H1 (cell line): ENCODE results near the gene DYNLL2. TPM values are rescaled to one million over a fixed set of nuclear protein-coding genes. Genes with fewer than 3 reads are reported as not detected.
A peak's percentile ranks its signal among the peaks of the same experiment; 100 is the strongest.

ENCODE experiments used
- CTCF ChIA-PET: fragments of 300-600 bp; sonication (Branson Sonifier 250); formaldehyde crosslinking; loops from one replicate; lab custom pipeline; 2021; ENCODE audit not compliant: partially characterized antibody; lab: Charles Lee
- POLR2A ChIA-PET: fragments of 300-600 bp; sonication (Branson Sonifier 250); formaldehyde crosslinking; loops from one replicate; lab custom pipeline; 2021; ENCODE audit warnings: inconsistent platforms; ENCODE audit not compliant: partially characterized antibody; lab: Charles Lee
- DNase-seq, 2 experiments: peaks; one replicate each; pipeline versions ENCODE4 v3.0.0 to v3.0.0-alpha.2; 2010 to 2022; ENCODE audit warnings: low spot score in 2 of 2, low read depth in 1 of 2, mixed read lengths in 1 of 2
- FAIRE-seq: peaks from 2 replicates; lab custom pipeline; 2011; peaks lifted over from hg19 to GRCh38; lab: Jason Lieb, UNC
- H2AFZ ChIP-seq: 2 replicates; pipeline ENCODE4 v1.8.1; 2012; ENCODE audit warnings: low read length, inconsistent platforms
- H2AK5ac ChIP-seq: 2 replicates; pipeline ENCODE4 v1.6.1; 2013; ENCODE audit warnings: low read depth, low read length
- H2BK120ac ChIP-seq: replicated peaks from 2 replicates; pipeline ENCODE3; 2013; ENCODE audit warnings: low read depth, low read length, inconsistent platforms
- H2BK12ac ChIP-seq: 2 replicates; pipeline ENCODE4 v1.6.1; 2013; ENCODE audit warnings: low read depth, low read length
- H2BK15ac ChIP-seq: 2 replicates; pipeline ENCODE4 v1.6.1; 2013; ENCODE audit warnings: low read length
- H2BK20ac ChIP-seq: 2 replicates; pipeline ENCODE4 v1.6.1; 2013; ENCODE audit warnings: low read length
- H2BK5ac ChIP-seq: 2 replicates; pipeline ENCODE4 v1.6.1; 2013; ENCODE audit warnings: low read depth, low read length
- H3K14ac ChIP-seq: 2 replicates; pipeline ENCODE4 v1.6.1; 2013; ENCODE audit warnings: inconsistent platforms; ENCODE audit not compliant: insufficient read length
- H3K18ac ChIP-seq: 2 replicates; pipeline ENCODE4 v1.6.1; 2013; ENCODE audit warnings: low read length; ENCODE audit errors: extremely low read depth
- H3K23ac ChIP-seq: 2 replicates; pipeline ENCODE4 v1.6.1; 2013; ENCODE audit warnings: inconsistent platforms; ENCODE audit not compliant: insufficient read length
- H3K23me2 ChIP-seq: 2 replicates; pipeline ENCODE4 v1.6.1; 2013; ENCODE audit warnings: low read depth, low read length
- H3K27ac ChIP-seq: 2 replicates; pipeline ENCODE4 v1.6.1; 2011; ENCODE audit warnings: low read depth, low read length, inconsistent platforms
- H3K27me3 ChIP-seq, 4 experiments: replicated peaks in 1 of 4; 1 replicate in 1 of 4; 2 replicates in 3 of 4; pipeline versions ENCODE4 v1.6.1 to v1.8.1; 2011 to 2013; ENCODE audit warnings: low read length in 3 of 4, mild to moderate bottlenecking in 3 of 4, inconsistent platforms in 2 of 4, mixed read lengths in 2 of 4, moderate library complexity in 1 of 4; ENCODE audit not compliant: control insufficient read depth in 3 of 4, insufficient read depth in 3 of 4; ENCODE audit errors: extremely low read depth in 1 of 4
- H3K36me3 ChIP-seq, 4 experiments: 2 replicates each; pipeline versions ENCODE4 v1.6.1 to v1.8.1; 2011 to 2013; ENCODE audit warnings: mild to moderate bottlenecking in 4 of 4, low read length in 3 of 4, moderate library complexity in 2 of 4, control low read depth in 1 of 4, inconsistent platforms in 1 of 4; ENCODE audit not compliant: insufficient read depth in 4 of 4, control insufficient read depth in 2 of 4
- H3K4ac ChIP-seq: replicated peaks from 2 replicates; pipeline ENCODE3; 2013; ENCODE audit warnings: low read length, low read depth, mixed read lengths, inconsistent platforms; ENCODE audit not compliant: insufficient read length
- H3K4me1 ChIP-seq, 4 experiments: replicated peaks in 1 of 4; 1 replicate in 1 of 4; 2 replicates in 3 of 4; pipeline versions ENCODE4 v1.6.1 to v1.8.1; 2011 to 2013; ENCODE audit warnings: low read length in 3 of 4, inconsistent platforms in 2 of 4, mixed read lengths in 1 of 4; ENCODE audit not compliant: insufficient read depth in 4 of 4, control insufficient read depth in 3 of 4
- H3K4me2 ChIP-seq, 2 experiments: 2 replicates each; pipeline versions ENCODE4 v1.6.1 to v1.8.1; 2011 to 2013; ENCODE audit warnings: low read depth in 2 of 2, low read length in 2 of 2, control low read depth in 1 of 2, inconsistent platforms in 1 of 2, mild to moderate bottlenecking in 1 of 2; ENCODE audit not compliant: insufficient read depth in 1 of 2
- H3K4me3 ChIP-seq, 4 experiments: fragments of 200-600, 300-600 bp in 1 of 4; sonication (generic), shearing (Covaris generic), sonication (Bioruptor Twin) in 1 of 4; 2 replicates each; pipeline versions ENCODE4 v1.5.1 to v1.8.1; 2011 to 2016; ENCODE audit warnings: low read length in 4 of 4, low read depth in 3 of 4, control low read depth in 2 of 4, inconsistent platforms in 2 of 4, mild to moderate bottlenecking in 2 of 4, mixed read lengths in 1 of 4, moderate library complexity in 1 of 4; ENCODE audit not compliant: insufficient read depth in 2 of 4; ENCODE audit errors: extremely low read depth in 1 of 4
- H3K56ac ChIP-seq: replicated peaks from 2 replicates; pipeline ENCODE3; 2013; ENCODE audit warnings: low read depth, mild to moderate bottlenecking, mixed read lengths, low read length, inconsistent platforms; ENCODE audit not compliant: insufficient read length
- H3K79me1 ChIP-seq: 2 replicates; pipeline ENCODE4 v1.6.1; 2013; ENCODE audit warnings: low read depth, low read length, control low read depth
- H3K79me2 ChIP-seq, 2 experiments: 2 replicates each; pipeline versions ENCODE4 v1.6.1 to v1.8.1; 2012 to 2013; ENCODE audit warnings: low read length in 2 of 2, mild to moderate bottlenecking in 2 of 2, inconsistent platforms in 1 of 2; ENCODE audit not compliant: insufficient read depth in 2 of 2, control insufficient read depth in 1 of 2
- H3K9ac ChIP-seq, 4 experiments: replicated peaks in 1 of 4; 1 replicate in 1 of 4; 2 replicates in 3 of 4; pipeline versions ENCODE4 v1.6.1 to v1.8.1; 2011 to 2013; ENCODE audit warnings: low read depth in 3 of 4, low read length in 3 of 4, control low read depth in 2 of 4, mild to moderate bottlenecking in 2 of 4, moderate library complexity in 2 of 4, inconsistent platforms in 1 of 4; ENCODE audit errors: extremely low read depth in 1 of 4
- H3K9me3 ChIP-seq, 2 experiments: 2 replicates each; pipeline versions ENCODE4 v1.6.1 to v1.8.1; 2012 to 2013; ENCODE audit warnings: mild to moderate bottlenecking in 2 of 2, moderate library complexity in 2 of 2, control low read depth in 1 of 2, inconsistent platforms in 1 of 2, low read depth in 1 of 2, low read length in 1 of 2, mixed read lengths in 1 of 2; ENCODE audit not compliant: insufficient read depth in 2 of 2
- H4K20me1 ChIP-seq, 2 experiments: replicated peaks in 1 of 2; 2 replicates each; pipeline versions ENCODE3 to v1.8.1; 2011 to 2013; ENCODE audit warnings: inconsistent platforms in 2 of 2, low read length in 2 of 2, mild to moderate bottlenecking in 1 of 2; ENCODE audit not compliant: insufficient read depth in 2 of 2, control insufficient read depth in 1 of 2
- H4K5ac ChIP-seq: 2 replicates; pipeline ENCODE4 v1.6.1; 2013; ENCODE audit warnings: low read length, low read depth, mixed read lengths, inconsistent platforms; ENCODE audit not compliant: insufficient read length
- H4K8ac ChIP-seq: 2 replicates; pipeline ENCODE4 v1.8.0; 2013; ENCODE audit warnings: mild to moderate bottlenecking, moderate library complexity, low read length, inconsistent platforms; ENCODE audit not compliant: insufficient read depth; ENCODE audit errors: extremely low read depth
- H4K91ac ChIP-seq: replicated peaks from 2 replicates; pipeline ENCODE3; 2013; ENCODE audit warnings: low read length, mixed read lengths, inconsistent platforms; ENCODE audit not compliant: insufficient read length
- BRCA1 ChIP-seq: IDR thresholded peaks from 2 replicates; pipeline ENCODE4 v1.6.1; 2012; ENCODE audit warnings: low read depth, low read length, improper control_type of control experiment
- CREB1 ChIP-seq: IDR thresholded peaks from 2 replicates; pipeline ENCODE4 v1.6.1; 2012; ENCODE audit warnings: inconsistent platforms
- HDAC6 ChIP-seq: IDR thresholded peaks from one replicate; pipeline ENCODE4 v1.7.1; 2012; ENCODE audit warnings: low read depth, mild to moderate bottlenecking, inconsistent platforms, low read length, moderate library complexity
- KDM4A ChIP-seq: IDR thresholded peaks from one replicate; pipeline ENCODE4 v1.7.1; 2012; ENCODE audit warnings: low read depth, mild to moderate bottlenecking, moderate library complexity, low read length, inconsistent platforms; ENCODE audit not compliant: severe bottlenecking
- RNF2 ChIP-seq: fragments of 200-900, 300-1000 bp; sonication (generic); IDR thresholded peaks from 2 replicates; pipeline ENCODE4 v1.7.1; 2016; ENCODE audit warnings: borderline replicate concordance, low read depth, mild to moderate bottlenecking, antibody characterized with exemption, low read length; ENCODE audit not compliant: poor library complexity, severe bottlenecking; ENCODE audit errors: missing control alignments
- RXRA ChIP-seq: IDR thresholded peaks from 2 replicates; pipeline ENCODE4 v1.6.1; 2011; ENCODE audit warnings: low read depth, mild to moderate bottlenecking, low read length, moderate library complexity; ENCODE audit not compliant: insufficient read depth
- SP1 ChIP-seq: IDR thresholded peaks from 2 replicates; pipeline ENCODE4 v1.6.1; 2011; ENCODE audit warnings: low read depth, low read length
- TAF1 ChIP-seq: IDR thresholded peaks from 2 replicates; pipeline ENCODE4 v1.6.1; 2011; ENCODE audit warnings: mild to moderate bottlenecking, low read depth, low read length
- TCF12 ChIP-seq: IDR thresholded peaks from 2 replicates; pipeline ENCODE4 v1.6.1; 2011; ENCODE audit warnings: low read depth, mild to moderate bottlenecking, low read length
- WGBS, 2 experiments: shearing (Covaris generic) in 1 of 2; methylation state at CpG; one replicate each; pipeline versions ENCODE4 v1.1.6 to v1.1.7; 2013 to 2015; ENCODE audit warnings: low lambda C conversion rate in 2 of 2, mixed read lengths in 2 of 2, inconsistent platforms in 1 of 2, low coverage in 1 of 2, missing lambda C conversion rate in 1 of 2; ENCODE audit not compliant: insufficient replicate concordance in 2 of 2, insufficient coverage in 1 of 2, insufficient read length in 1 of 2; ENCODE audit errors: extremely low coverage in 1 of 2, missing lambda C conversion rate in 1 of 2; 5-methylcytosine and 5-hydroxymethylcytosine counted together
- polyA plus RNA-seq, 7 experiments: library from polyadenylated mRNA; depleted of rRNA in 3 of 7; stranded (reverse) in 5 of 7; unstranded in 2 of 7; fragments of >200 nt in 5 of 7; fragments of 200-250 nt in 2 of 7; gene quantifications; 1 replicate in 5 of 7; 2 replicates in 1 of 7; 4 replicates in 1 of 7; pipeline versions ENCODE4 v1.2.1 to v1.2.3, GENCODE V29; 2011 to 2013; ENCODE audit warnings: missing spikeins in 2 of 7, mixed read lengths in 2 of 7
- total RNA-seq: library from RNA; stranded (reverse); fragmentation: NEBNext Ultra II Directional; extraction: Animal tissue kit (Norgen Biotek cat#: 25700); gene quantifications from 2 replicates; pipeline ENCODE4 v1.2.1, GENCODE V29; 2021

The DYNLL2 gene
- total and polyA plus RNA-seq, 2 of the 8 experiments (the other 6 are each of a cell fraction or from before 2014, with no cell fraction given): 19.8 to 52.7 TPM

DNA sequence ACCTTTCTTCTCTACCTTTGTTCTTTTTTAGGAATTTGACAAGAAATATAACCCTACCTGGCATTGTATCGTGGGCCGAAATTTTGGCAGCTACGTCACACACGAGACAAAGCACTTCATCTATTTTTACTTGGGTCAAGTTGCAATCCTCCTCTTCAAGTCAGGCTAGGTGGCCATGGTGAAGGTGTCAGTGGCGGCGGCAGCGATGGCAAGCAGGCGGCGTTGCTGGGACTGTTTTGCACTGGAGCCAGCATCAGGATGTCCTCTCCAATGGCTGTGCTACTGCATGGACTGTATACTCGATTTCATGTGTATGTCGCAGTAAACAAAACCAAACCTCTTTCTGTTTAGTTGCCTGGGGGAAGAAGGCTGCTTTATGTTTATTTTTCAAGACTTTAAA, 5.9 kb downstream of the DYNLL2 start:
- CTCF ChIA-PET: interaction anchor here (1.2 to 3.7 kb wide), 5 partner anchors 8 to 255 kb away, joined by 3 to 23 read pairs (median 3); no protein-coding TSS in a partner anchor
- Histone ChIP-seq H2BK120ac (no peak overlapping the region), H2BK5ac (no peak overlapping the region), H3K14ac (no peak overlapping the region), H2AK5ac (no peak overlapping the region), H3K79me2 (peaks cover 39 to 66% of the 10 kb centered on the region in 2 experiments), H3K36me3 (peaks cover 24 to 89% (median 52%) of the 10 kb centered on the region in 4 experiments), H3K18ac (no peak overlapping the region), H2BK20ac (no peak overlapping the region), H3K23me2 (peaks cover 7% of the 10 kb centered on the region), H3K9me3 (no peaks in the 10 kb centered on the region), H3K4me2 (no peak overlapping the region), H2BK15ac (no peak overlapping the region), H2BK12ac (no peak overlapping the region), H3K23ac (no peak overlapping the region), H3K4ac (no peak overlapping the region), H3K27me3 (no peaks in the 10 kb centered on the region), H3K4me1 (peaks cover 0 to 8% (median 5%) of the 10 kb centered on the region in 4 experiments; a peak in 6 of 7 replicates), H4K8ac (peak overlapping the region; percentile 81), H3K56ac (no peak overlapping the region), H3K4me3 (no peak overlapping the region), H3K27ac (no peak overlapping the region), H3K79me1 (peaks cover 27% of the 10 kb centered on the region), H4K91ac (no peak overlapping the region), H4K5ac (no peak overlapping the region), H4K20me1 (peaks cover 45 to 67% of the 10 kb centered on the region in 2 experiments)
- POLR2A ChIA-PET: interaction anchor here (1.2 to 16.6 kb wide), 3 partner anchors 8 to 85 kb away, joined by 3 to 292 read pairs (median 52); partner anchors contain the start of gene SRSF1
- FAIRE-seq (no peak), DNase-seq (peak in 1 of 2 experiments; percentile 23)
- 96% methylated on average over 11 of the region's 11 CpGs; no CpG with 5 or more reads in 1 of the 2 experiments for WGBS, 2 experiments
- TF ChIP-seq RXRA (no peak), TAF1 (no peak), CREB1 (no peak), KDM4A (no peak), SP1 (no peak), BRCA1 (no peak), RNF2 (no peak), TCF12 (no peak), HDAC6 (no peak)
- TF ChIP-seq, all 59 proteins: peak for 0
- Histone ChIP-seq H2AFZ (no peak overlapping the region), H3K9ac (no peak overlapping the region; a peak in 1 of 7 replicates)
